Activated CD4-positive, alpha-beta T cell treated with anti-CD3 and anti-CD28 coated beads, Interleukin-2, Interleukin-4, amounts not matched to agents 100 ng/mL and 50 ng/mL, durations not matched to agents 16 hours and 8 hours (primary cell): ENCODE data around the gene ALLC.
"Not testable (repeated sequence)": the region's sequence is repeated elsewhere in the genome, so short reads cannot be mapped to it uniquely, and the experiment has no call there.

Experiments
- DNase-seq: peaks from one replicate; pipeline ENCODE4 v3.0.0-alpha.2; 2020; ENCODE audit warnings: low spot score

The ALLC gene

GRCh38 chr2:3626118-3626811 is 31.7 kb upstream of the ALLC start:
- no peak for DNase-seq

GRCh38 chr2:3626812-3627499 is 31.0 kb upstream of the ALLC start:
- no peak for DNase-seq

GRCh38 chr2:3627500-3628100 is 30.4 kb upstream of the ALLC start:
- no peak for DNase-seq

GRCh38 chr2:3628241-3628679 is 29.7 kb upstream of the ALLC start:
- DNase-seq = no peak

- no peak for DNase-seq
Measured at GRCh38 chr2:3628800-3629199, 29.2 kb upstream of the ALLC start.

- DNase-seq = no peak
Measured at GRCh38 chr2:3630631-3631030, 27.4 kb upstream of the ALLC start.

- DNase-seq = no peak
Measured at GRCh38 chr2:3631161-3631850, 26.7 kb upstream of the ALLC start.

GRCh38 chr2:3631851-3632659 is 25.9 kb upstream of the ALLC start:
- no peak for DNase-seq

GRCh38 chr2:3633089-3633981 is 24.7 kb upstream of the ALLC start:
- no peak for DNase-seq

GRCh38 chr2:3633982-3634595 is 23.9 kb upstream of the ALLC start:
- no peak for DNase-seq

GRCh38 chr2:3634596-3635121 is 23.3 kb upstream of the ALLC start:
- DNase-seq = no peak

- no peak for DNase-seq
Measured at GRCh38 chr2:3635171-3635974, 22.6 kb upstream of the ALLC start.

- DNase-seq = not testable (repeated sequence)
Measured at GRCh38 chr2:3635975-3636327, 22.0 kb upstream of the ALLC start.

GRCh38 chr2:3636586-3637310 is 21.3 kb upstream of the ALLC start:
- DNase-seq = no peak

- no peak for DNase-seq
Measured at GRCh38 chr2:3637311-3637675, 20.7 kb upstream of the ALLC start.

GRCh38 chr2:3637692-3638455 is 20.1 kb upstream of the ALLC start:
- no peak for DNase-seq

GRCh38 chr2:3638456-3638810 is 19.6 kb upstream of the ALLC start:
- no peak for DNase-seq

GRCh38 chr2:3639015-3639630 is 18.9 kb upstream of the ALLC start:
- no peak for DNase-seq
